Loucy (cell line): Measurements from ENCODE around the gene ANK3.

Source experiments
- H2AFZ ChIP-seq: fragments of 200-600 bp; sonication (generic); 2 replicates; pipeline ENCODE4 v1.6.0; 2016; ENCODE audit warnings: antibody characterized with exemption, mild to moderate bottlenecking, low read length, moderate library complexity
- H3F3A ChIP-seq: fragments of 200-600 bp; 2 replicates; pipeline ENCODE4 v1.6.0; 2016; ENCODE audit warnings: antibody characterized with exemption, low read depth, mild to moderate bottlenecking
- H3K27me3 ChIP-seq: fragments of 200-600 bp; sonication (generic); 2 replicates; pipeline ENCODE4 v1.6.1; 2014; ENCODE audit warnings: low read length, mild to moderate bottlenecking; ENCODE audit not compliant: insufficient read depth, poor library complexity, severe bottlenecking
- H3K36me3 ChIP-seq: fragments of 200-600 bp; sonication (generic); 2 replicates; pipeline ENCODE4 v1.6.1; 2016; ENCODE audit warnings: low read length; ENCODE audit not compliant: insufficient read depth
- H3K4me1 ChIP-seq: fragments of 200-600 bp; sonication (generic); 2 replicates; pipeline ENCODE4 v1.5.1; 2014; ENCODE audit warnings: low read length, mild to moderate bottlenecking; ENCODE audit not compliant: insufficient read depth, poor library complexity, severe bottlenecking
- H3K4me2 ChIP-seq: fragments of 200-600 bp; sonication (generic); 2 replicates; pipeline ENCODE4 v1.6.0; 2014; ENCODE audit warnings: antibody characterized with exemption, low read length, low read depth, mild to moderate bottlenecking; ENCODE audit not compliant: poor library complexity, severe bottlenecking
- H3K4me3 ChIP-seq: fragments of 200-600 bp; sonication (generic); 2 replicates; pipeline ENCODE4 v1.5.1; 2014; ENCODE audit warnings: low read length, mild to moderate bottlenecking, mixed read lengths; ENCODE audit not compliant: poor library complexity, severe bottlenecking
- H3K79me2 ChIP-seq: fragments of 200-600 bp; sonication (generic); 2 replicates; pipeline ENCODE4 v1.6.1; 2014; ENCODE audit warnings: low read length; ENCODE audit not compliant: insufficient read depth
- H3K9ac ChIP-seq: fragments of 200-600 bp; sonication (generic); 2 replicates; pipeline ENCODE4 v1.6.0; 2014; ENCODE audit warnings: mild to moderate bottlenecking, low read depth, low read length, moderate library complexity; ENCODE audit not compliant: poor library complexity, severe bottlenecking
- H3K9me2 ChIP-seq: fragments of 200-600 bp; sonication (generic); replicated peaks from 2 replicates; pipeline ENCODE4 v1.6.1; 2016; ENCODE audit warnings: low read depth, low read length, mixed read lengths
- H3K9me3 ChIP-seq: fragments of 200-600 bp; sonication (generic); 2 replicates; pipeline ENCODE4 v1.6.1; 2014; ENCODE audit warnings: mild to moderate bottlenecking, antibody characterized with exemption, low read length, low read depth; ENCODE audit not compliant: insufficient read depth
- H4K20me1 ChIP-seq: fragments of 200-600 bp; sonication (generic); 2 replicates; pipeline ENCODE4 v1.6.0; 2014; ENCODE audit warnings: antibody characterized with exemption, low read length, mild to moderate bottlenecking; ENCODE audit not compliant: insufficient read depth, poor library complexity, severe bottlenecking
- CTCF ChIP-seq: fragments of 200-600 bp; sonication (generic); conservative IDR thresholded peaks from 2 replicates; pipeline ENCODE4 v1.5.1; 2014; ENCODE audit warnings: mild to moderate bottlenecking, antibody characterized with exemption, low read length
- EZH2phosphoT487 ChIP-seq: fragments of 200-600 bp; IDR thresholded peaks from 2 replicates; pipeline ENCODE4 v1.6.1; 2018; ENCODE audit warnings: antibody characterized with exemption, mild to moderate bottlenecking, moderate library complexity, borderline replicate concordance

Gene ANK3

GRCh38 chr10:60288256-60288655 lies 101.4 kb downstream of the ANK3 start:
- no peaks in the 10 kb centered on the region for H3K27me3 ChIP-seq
- H3K36me3 ChIP-seq: no peaks in the 10 kb centered on the region
- no peaks in the 10 kb centered on the region for H3F3A ChIP-seq
- TF ChIP-seq CTCF (no peak), EZH2phosphoT487 (no peak)
- no peaks in the 10 kb centered on the region for H3K9me3 ChIP-seq
- no peaks in the 10 kb centered on the region for H3K4me1 ChIP-seq
- H3K9ac ChIP-seq: no peak overlapping the region
- no peak overlapping the region for H3K4me3 ChIP-seq
- H3K79me2 ChIP-seq: no peaks in the 10 kb centered on the region
- no peak overlapping the region for H2AFZ ChIP-seq
- H3K4me2 ChIP-seq: no peak overlapping the region
- H3K9me2 ChIP-seq: no peaks in the 10 kb centered on the region
- H4K20me1 ChIP-seq: no peaks in the 10 kb centered on the region

- H2AFZ ChIP-seq: no peak overlapping the region
- TF ChIP-seq EZH2phosphoT487 (no peak), CTCF (no peak)
Observed at GRCh38 chr10:60286559-60286958, 103.1 kb downstream of the ANK3 start.

GRCh38 chr10:60283397-60283796 lies 106.3 kb downstream of the ANK3 start:
- H3K9me3 ChIP-seq: no peaks in the 10 kb centered on the region
- no peaks in the 10 kb centered on the region for H3K9me2 ChIP-seq
- H2AFZ ChIP-seq: no peak overlapping the region
- no peaks in the 10 kb centered on the region for H4K20me1 ChIP-seq
- H3K9ac ChIP-seq: no peak overlapping the region
- no peaks in the 10 kb centered on the region for H3F3A ChIP-seq
- TF ChIP-seq CTCF (no peak), EZH2phosphoT487 (no peak)
- H3K4me1 ChIP-seq: no peaks in the 10 kb centered on the region
- H3K4me3 ChIP-seq: no peak overlapping the region
- no peaks in the 10 kb centered on the region for H3K36me3 ChIP-seq
- no peaks in the 10 kb centered on the region for H3K79me2 ChIP-seq
- H3K27me3 ChIP-seq: no peaks in the 10 kb centered on the region
- no peak overlapping the region for H3K4me2 ChIP-seq

More at GRCh38 chr10:60286559-60286958, 103.1 kb downstream of the ANK3 start:
- Histone ChIP-seq H3K79me2 (no peaks in the 10 kb centered on the region), H3F3A (no peaks in the 10 kb centered on the region), H3K27me3 (no peaks in the 10 kb centered on the region), H3K9me3 (no peaks in the 10 kb centered on the region), H3K4me3 (no peak overlapping the region), H3K4me1 (no peaks in the 10 kb centered on the region), H4K20me1 (no peaks in the 10 kb centered on the region), H3K4me2 (no peak overlapping the region), H3K36me3 (no peaks in the 10 kb centered on the region), H3K9ac (no peak overlapping the region), H3K9me2 (no peaks in the 10 kb centered on the region)
